ENCODE results near the gene CYP46A1. TPM values are rescaled to one million over a fixed set of nuclear protein-coding genes. Genes with fewer than 3 reads are reported as not detected.

Gene CYP46A1
- total and polyA plus RNA-seq, 2 donors (not counting 1 experiment from before 2014, with no cell fraction given) = 0.27 to 0.28 TPM

GRCh38 chr14:99744199-99744872 lies 60.2 kb downstream of the CYP46A1 start:
- no peak overlapping the region for H3K4me2 ChIP-seq (replicated peaks; ENCODE audit: low read depth, low read length, poor library complexity, severe bottlenecking)
- H4K20me1 ChIP-seq (ENCODE audit: control insufficient read depth, insufficient read depth, low read length, poor library complexity, severe bottlenecking) = no peaks in the 10 kb centered on the region
- no peak overlapping the region for H2AFZ ChIP-seq (ENCODE audit: insufficient read depth, low read depth, low read length, poor library complexity, severe bottlenecking)
- intact Hi-C loops (cut with micrococcal nuclease) = no loop called here
- H3K27me3 ChIP-seq (replicated peaks in 1 of 4; ENCODE audit: control extremely low read depth in 1 of 4, control insufficient read depth in 3 of 4, insufficient read depth in 4 of 4, low read length in 3 of 4) = peaks cover 0 to 7% (median 1%) of the 10 kb centered on the region in 4 experiments
- TF ChIP-seq EZH2 (IDR thresholded peaks at IDR 0.05; ENCODE audit: borderline replicate concordance, insufficient read depth, low read depth, low read length, poor library complexity, severe bottlenecking) = no peak
- TF ChIP-seq CTCF (IDR thresholded peaks at IDR 0.05) = no peak
- no peak for DNase-seq
- Mint-ChIP-seq H3K27me3 (peaks cover 48% of the 10 kb centered on the region), H3K27ac (no peak overlapping the region), H3K4me1 (peaks cover 1% of the 10 kb centered on the region), H3K9me3 (ENCODE audit: insufficient read depth) (no peaks in the 10 kb centered on the region), H3K4me3 (no peak overlapping the region)
- H3K4me3 ChIP-seq (ENCODE audit: control extremely low read depth in 1 of 5, extremely low read depth in 1 of 5, insufficient read depth in 1 of 5, low read depth in 2 of 5, low read length in 4 of 5) = no peak overlapping the region
- no peak for ATAC-seq (ENCODE audit: low read depth)
- H3K9me3 ChIP-seq (ENCODE audit: control extremely low read depth in 1 of 3, control insufficient read depth in 2 of 3, insufficient read depth in 1 of 3, low read length in 2 of 3) = no peaks in the 10 kb centered on the region
- no peaks in the 10 kb centered on the region for H3K36me3 ChIP-seq (replicated peaks in 1 of 2; ENCODE audit: control extremely low read depth in 1 of 2, control insufficient read depth in 1 of 2, extremely low read depth in 1 of 2, insufficient read depth in 2 of 2, low read length in 1 of 2)
- ChIA-PET POLR2A (no interaction called here), CTCF (no interaction called here)
- H3K27ac ChIP-seq (ENCODE audit: low read length in 2 of 2) = no peak overlapping the region
- WGBS (ENCODE audit: insufficient coverage) = 87% methylated on average over 5 of the region's 11 CpGs
- H3K9ac ChIP-seq (ENCODE audit: low read length) = no peak overlapping the region
- no peaks in the 10 kb centered on the region for H3K79me2 ChIP-seq (ENCODE audit: control insufficient read depth, insufficient read depth, low read length)
- no peaks in the 10 kb centered on the region for H3K4me1 ChIP-seq (ENCODE audit: control insufficient read depth in 2 of 2, insufficient read depth in 2 of 2, low read length in 2 of 2)

- H3K9me3 Mint-ChIP-seq (ENCODE audit: insufficient read depth) = no peaks in the 10 kb centered on the region
- Histone ChIP-seq H3K4me3 (ENCODE audit: control extremely low read depth in 1 of 5, extremely low read depth in 1 of 5, insufficient read depth in 1 of 5, low read depth in 2 of 5, low read length in 4 of 5) (no peak overlapping the region), H3K36me3 (replicated peaks in 1 of 2; ENCODE audit: control extremely low read depth in 1 of 2, control insufficient read depth in 1 of 2, extremely low read depth in 1 of 2, insufficient read depth in 2 of 2, low read length in 1 of 2) (no peaks in the 10 kb centered on the region), H3K79me2 (ENCODE audit: control insufficient read depth, insufficient read depth, low read length) (no peaks in the 10 kb centered on the region), H3K4me1 (ENCODE audit: control insufficient read depth in 2 of 2, insufficient read depth in 2 of 2, low read length in 2 of 2) (no peaks in the 10 kb centered on the region), H3K27me3 (replicated peaks in 1 of 4; ENCODE audit: control extremely low read depth in 1 of 4, control insufficient read depth in 3 of 4, insufficient read depth in 4 of 4, low read length in 3 of 4) (peaks cover 0 to 7% (median 1%) of the 10 kb centered on the region in 4 experiments), H4K20me1 (ENCODE audit: control insufficient read depth, insufficient read depth, low read length, poor library complexity, severe bottlenecking) (no peaks in the 10 kb centered on the region), H2AFZ (ENCODE audit: insufficient read depth, low read depth, low read length, poor library complexity, severe bottlenecking) (no peak overlapping the region), H3K4me2 (replicated peaks; ENCODE audit: low read depth, low read length, poor library complexity, severe bottlenecking) (no peak overlapping the region), H3K27ac (ENCODE audit: low read length in 2 of 2) (no peak overlapping the region), H3K9ac (ENCODE audit: low read length) (no peak overlapping the region), H3K9me3 (ENCODE audit: control extremely low read depth in 1 of 3, control insufficient read depth in 2 of 3, insufficient read depth in 1 of 3, low read length in 2 of 3) (no peaks in the 10 kb centered on the region)
- no peak overlapping the region for H3K27ac Mint-ChIP-seq
- TF ChIP-seq EZH2 (IDR thresholded peaks at IDR 0.05; ENCODE audit: borderline replicate concordance, insufficient read depth, low read depth, low read length, poor library complexity, severe bottlenecking) = no peak
- TF ChIP-seq CTCF (IDR thresholded peaks at IDR 0.05) = no peak
- intact Hi-C loops (cut with micrococcal nuclease) = no loop called here
- POLR2A ChIA-PET = no interaction called here
- DNase-seq (no peak), ATAC-seq (ENCODE audit: low read depth) (no peak)
- WGBS (ENCODE audit: insufficient coverage) = 88% methylated on average over 5 of the region's 7 CpGs
- H3K27me3 Mint-ChIP-seq = peaks cover 43% of the 10 kb centered on the region
- peaks cover 1% of the 10 kb centered on the region for H3K4me1 Mint-ChIP-seq
- no peak overlapping the region for H3K4me3 Mint-ChIP-seq
- CTCF ChIA-PET = no interaction called here
Measured at GRCh38 chr14:99744873-99745224, 60.8 kb downstream of the CYP46A1 start.

Measured in B cell (primary cell).